Endothelial cell (in vitro differentiated cells): Measurements from ENCODE around the gene UBTD1. TPM values are rescaled to one million over a fixed set of nuclear protein-coding genes. Genes with fewer than 3 reads are reported as not detected.

Source experiments
- DNase-seq: peaks from one replicate; pipeline ENCODE4 v3.0.0; 2021; ENCODE audit warnings: low spot score
- H3K27ac Mint-ChIP-seq: one replicate; pipeline ENCODE4 v1.8.0; 2021; ENCODE audit warnings: mixed read lengths, inconsistent platforms; ENCODE audit not compliant: unreplicated experiment
- H3K27me3 Mint-ChIP-seq: one replicate; pipeline ENCODE4 v1.8.0; 2021; ENCODE audit warnings: mild to moderate bottlenecking, moderate library complexity, mixed read lengths, inconsistent platforms; ENCODE audit not compliant: unreplicated experiment
- H3K36me3 Mint-ChIP-seq: one replicate; pipeline ENCODE4 v1.8.0; 2021; ENCODE audit warnings: mild to moderate bottlenecking, low read depth, mixed read lengths, inconsistent platforms; ENCODE audit not compliant: unreplicated experiment
- H3K4me1 Mint-ChIP-seq: one replicate; pipeline ENCODE4 v1.8.0; 2021; ENCODE audit warnings: mild to moderate bottlenecking, mixed read lengths, inconsistent platforms; ENCODE audit not compliant: unreplicated experiment
- H3K4me3 Mint-ChIP-seq: one replicate; pipeline ENCODE4 v1.8.0; 2021; ENCODE audit warnings: mild to moderate bottlenecking, mixed read lengths, inconsistent platforms; ENCODE audit not compliant: unreplicated experiment
- H3K9me3 Mint-ChIP-seq: one replicate; pipeline ENCODE4 v1.8.0; 2021; ENCODE audit warnings: mixed read lengths, inconsistent platforms; ENCODE audit not compliant: unreplicated experiment
- total RNA-seq: library from RNA; stranded (reverse); fragmentation: NEBNext Ultra II Directional; extraction: Animal tissue kit (Norgen Biotek cat#: 25700); gene quantifications from one replicate; pipeline ENCODE4 v1.2.1, GENCODE V29; 2021; ENCODE audit not compliant: unreplicated experiment
- TF ChIP-seq, protein P1 (sequence below): fragments of 200-600 bp; sonication (generic); IDR thresholded peaks from one replicate; pipeline ENCODE4 v1.5.0; 2021; ENCODE audit warnings: antibody characterized with exemption; ENCODE audit not compliant: unreplicated experiment

Gene UBTD1
- total RNA-seq, 1 donor from 2014 or later: 78.0 TPM

- Mint-ChIP-seq H3K9me3 (no peaks in the 10 kb centered on the region), H3K4me1 (peaks cover 8% of the 10 kb centered on the region), H3K36me3 (peaks cover 60% of the 10 kb centered on the region), H3K4me3 (no peak overlapping the region), H3K27ac (no peak overlapping the region), H3K27me3 (peaks cover 13% of the 10 kb centered on the region)
- DNase-seq: no peak
- TF ChIP-seq, protein P1, sequence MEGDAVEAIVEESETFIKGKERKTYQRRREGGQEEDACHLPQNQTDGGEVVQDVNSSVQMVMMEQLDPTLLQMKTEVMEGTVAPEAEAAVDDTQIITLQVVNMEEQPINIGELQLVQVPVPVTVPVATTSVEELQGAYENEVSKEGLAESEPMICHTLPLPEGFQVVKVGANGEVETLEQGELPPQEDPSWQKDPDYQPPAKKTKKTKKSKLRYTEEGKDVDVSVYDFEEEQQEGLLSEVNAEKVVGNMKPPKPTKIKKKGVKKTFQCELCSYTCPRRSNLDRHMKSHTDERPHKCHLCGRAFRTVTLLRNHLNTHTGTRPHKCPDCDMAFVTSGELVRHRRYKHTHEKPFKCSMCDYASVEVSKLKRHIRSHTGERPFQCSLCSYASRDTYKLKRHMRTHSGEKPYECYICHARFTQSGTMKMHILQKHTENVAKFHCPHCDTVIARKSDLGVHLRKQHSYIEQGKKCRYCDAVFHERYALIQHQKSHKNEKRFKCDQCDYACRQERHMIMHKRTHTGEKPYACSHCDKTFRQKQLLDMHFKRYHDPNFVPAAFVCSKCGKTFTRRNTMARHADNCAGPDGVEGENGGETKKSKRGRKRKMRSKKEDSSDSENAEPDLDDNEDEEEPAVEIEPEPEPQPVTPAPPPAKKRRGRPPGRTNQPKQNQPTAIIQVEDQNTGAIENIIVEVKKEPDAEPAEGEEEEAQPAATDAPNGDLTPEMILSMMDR: no peak
Measured at GRCh38 chr10:97454330-97455036, 44.2 kb upstream of the UBTD1 start.

GRCh38 chr10:97456034-97456685, 42.6 kb upstream of the UBTD1 start:
- Mint-ChIP-seq H3K4me3 (peak overlapping the region; percentile 37), H3K9me3 (no peaks in the 10 kb centered on the region), H3K27me3 (peaks cover 15% of the 10 kb centered on the region), H3K27ac (no peak overlapping the region), H3K4me1 (no peaks in the 10 kb centered on the region), H3K36me3 (peaks cover 73% of the 10 kb centered on the region)
- DNase-seq: no peak
- TF ChIP-seq, protein P1: no peak

GRCh38 chr10:97456686-97457065, 42.0 kb upstream of the UBTD1 start:
- no peak overlapping the region for H3K27ac Mint-ChIP-seq
- H3K27me3 Mint-ChIP-seq: peaks cover 14% of the 10 kb centered on the region
- no peak for DNase-seq
- no peak overlapping the region for H3K4me3 Mint-ChIP-seq
- TF ChIP-seq, protein P1: no peak
- no peaks in the 10 kb centered on the region for H3K9me3 Mint-ChIP-seq
- no peaks in the 10 kb centered on the region for H3K4me1 Mint-ChIP-seq
- H3K36me3 Mint-ChIP-seq: peaks cover 77% of the 10 kb centered on the region

DNA sequence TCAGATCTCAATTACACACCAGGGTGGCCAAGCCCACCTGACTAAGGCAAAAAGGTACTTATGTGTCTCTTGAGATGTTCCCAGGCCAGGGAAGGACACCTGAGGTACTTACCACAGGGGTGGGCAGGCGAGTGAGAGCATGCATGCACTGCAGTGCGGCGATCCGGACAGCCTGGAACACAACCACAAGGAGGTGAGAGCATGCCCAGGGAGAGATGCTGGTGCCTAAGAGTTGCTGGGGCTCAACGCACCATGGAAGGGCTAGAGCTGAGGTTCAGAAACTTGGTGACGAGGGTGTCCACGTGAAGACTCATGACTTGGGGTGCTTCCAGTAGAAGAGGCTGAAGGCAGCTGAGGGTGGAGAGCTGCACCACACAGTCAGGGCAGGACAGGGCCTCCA, 39.6 kb upstream of the UBTD1 start:
- Mint-ChIP-seq H3K4me3 (no peak overlapping the region), H3K27me3 (peaks cover 11% of the 10 kb centered on the region), H3K9me3 (no peaks in the 10 kb centered on the region), H3K36me3 (peaks cover 68% of the 10 kb centered on the region), H3K27ac (no peak overlapping the region), H3K4me1 (no peaks in the 10 kb centered on the region)
- TF ChIP-seq, protein P1: no peak
- DNase-seq: no peak

GRCh38 chr10:97459933-97460332, 38.8 kb upstream of the UBTD1 start:
- no peaks in the 10 kb centered on the region for H3K9me3 Mint-ChIP-seq
- peak overlapping the region; percentile 48 for H3K27ac Mint-ChIP-seq
- H3K4me1 Mint-ChIP-seq: no peaks in the 10 kb centered on the region

More at GRCh38 chr10:97459933-97460332, 38.8 kb upstream of the UBTD1 start:
- Mint-ChIP-seq H3K36me3 (peaks cover 64% of the 10 kb centered on the region), H3K27me3 (peaks cover 7% of the 10 kb centered on the region), H3K4me3 (no peak overlapping the region)
- DNase-seq: no peak
- TF ChIP-seq, protein P1: no peak
